ENCODE measurements around the gene CCDC74B. TPM values are rescaled to one million over a fixed set of nuclear protein-coding genes. Genes with fewer than 3 reads are reported as not detected.
"Not testable (repeated sequence)": the region's sequence is repeated elsewhere in the genome, so short reads cannot be mapped to it uniquely, and the experiment has no call there.

The CCDC74B gene
- total RNA-seq, 2 donors from 2014 or later, result 0.21 to 0.99 TPM

DNA sequence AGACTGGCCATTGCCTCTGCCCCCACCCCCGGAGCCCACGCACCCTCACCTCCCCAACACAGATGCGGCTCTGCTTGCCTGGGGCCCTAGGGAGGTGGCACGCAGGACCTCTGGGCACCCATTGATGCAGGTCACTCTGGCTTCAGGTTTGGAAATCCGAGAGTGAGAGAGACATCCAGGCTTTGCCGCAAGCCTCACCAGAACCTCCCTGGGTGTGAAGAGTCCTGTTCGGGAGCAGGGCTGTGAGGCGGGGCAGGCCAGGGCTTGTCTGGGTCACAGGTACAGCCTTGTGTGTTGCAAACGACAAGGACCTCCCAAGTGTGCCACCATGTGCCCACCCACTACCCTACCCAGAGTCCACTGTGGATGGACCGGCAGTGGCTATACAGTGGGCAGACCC lies 8.4 kb downstream of the CCDC74B start:
- ATAC-seq; DNase-seq; H3K27ac Mint-ChIP-seq; H3K4me1 Mint-ChIP-seq; H3K36me3 Mint-ChIP-seq (ENCODE audit: low read depth); H3K9me3 ChIP-seq (ENCODE audit: control insufficient read depth, low read length, poor library complexity, severe bottlenecking); H3K4me3 Mint-ChIP-seq; H3K27me3 Mint-ChIP-seq: not testable (repeated sequence)

DNA sequence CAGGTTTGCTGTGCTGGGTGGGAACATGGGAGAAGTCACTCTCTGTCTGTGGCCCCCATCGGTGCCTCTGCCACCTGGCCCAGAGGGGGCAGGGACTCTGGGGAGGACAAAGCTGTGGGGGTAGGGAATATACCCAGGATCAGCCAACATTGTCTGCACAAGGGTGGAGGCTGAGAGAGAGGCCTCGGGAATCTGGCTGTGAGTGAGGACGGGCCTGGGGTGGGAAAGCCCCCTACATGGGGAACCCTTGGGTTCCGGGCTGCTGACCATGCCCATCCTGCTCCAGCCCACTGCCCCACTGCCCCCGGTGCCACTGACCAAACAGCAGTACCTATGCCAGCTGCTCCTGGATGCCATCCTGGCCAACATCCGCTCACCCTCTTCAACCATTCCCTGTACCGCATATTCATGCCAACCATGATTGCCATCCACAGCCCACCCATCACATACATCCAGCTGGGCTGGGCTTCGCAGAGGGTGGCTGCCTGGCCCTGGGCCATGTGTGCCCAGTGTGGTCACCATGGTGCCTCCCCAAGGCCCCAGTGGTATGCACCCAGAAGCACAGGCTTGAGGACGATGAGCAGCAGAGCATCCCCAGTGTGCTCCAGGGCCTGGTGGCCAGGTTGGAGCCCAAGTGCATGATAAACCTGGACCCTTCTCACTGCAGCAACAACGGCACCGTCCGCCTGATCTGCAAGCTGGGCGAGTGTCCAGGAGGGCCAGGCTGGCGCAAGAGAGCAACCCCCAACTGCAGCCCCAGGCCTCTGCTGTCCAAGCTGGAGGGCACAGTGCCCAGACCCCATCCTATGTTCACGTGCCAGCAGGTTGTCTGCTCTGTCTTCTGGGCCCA lies 9.0 kb downstream of the CCDC74B start:
- H3K9me3 ChIP-seq (ENCODE audit: control insufficient read depth, low read length, poor library complexity, severe bottlenecking), result no peaks in the 10 kb centered on the region
- Mint-ChIP-seq H3K27ac (no peak overlapping the region), H3K4me1 (no peaks in the 10 kb centered on the region), H3K36me3 (ENCODE audit: low read depth) (no peaks in the 10 kb centered on the region), H3K27me3 (peaks cover 5% of the 10 kb centered on the region), H3K4me3 (no peak overlapping the region)
- DNase-seq, result no peak
- ATAC-seq, result no peak

DNA sequence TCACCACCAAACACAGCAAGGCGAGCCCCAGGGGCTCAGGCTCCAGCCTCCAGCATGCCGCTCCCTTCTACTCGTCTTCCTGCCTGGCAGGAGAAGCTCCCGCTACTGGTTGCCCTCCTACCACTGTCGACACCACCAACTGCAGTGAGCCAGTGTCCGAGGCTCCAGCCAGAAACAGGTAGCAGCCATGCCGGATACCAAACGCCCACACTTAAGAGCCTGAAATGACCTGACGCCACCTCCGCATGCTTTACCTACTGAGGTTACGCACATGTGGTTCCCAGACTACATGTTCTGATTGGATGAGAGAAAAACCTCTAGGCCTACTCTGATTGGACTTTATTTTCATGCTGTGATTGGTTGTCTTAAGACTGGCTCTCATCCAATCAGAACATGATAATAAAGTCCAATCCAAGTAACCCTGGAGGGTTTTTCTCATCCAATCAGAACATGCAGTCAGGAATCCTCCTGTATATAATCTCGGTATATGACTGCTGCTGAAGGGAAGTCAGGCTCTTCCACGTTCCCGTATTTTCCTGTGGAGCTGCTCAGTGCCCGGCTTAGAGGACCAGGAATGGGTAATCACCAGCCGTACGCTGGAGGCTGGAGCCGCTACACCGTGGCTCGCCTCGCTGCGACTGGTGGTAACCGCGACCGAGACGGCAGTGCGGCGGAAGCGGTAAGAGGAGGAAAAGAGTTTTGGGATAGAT lies 15.6 kb downstream of the CCDC74B start, which contains the start of gene POTEF:
POTEF (minus strand) TSS at position 103 of the 710 bp plus-strand sequence. CDS start 8,707 bp downstream, outside the sequence.
- DNase-seq; H3K4me3 Mint-ChIP-seq; H3K9me3 ChIP-seq (ENCODE audit: control insufficient read depth, low read length, poor library complexity, severe bottlenecking); H3K4me1 Mint-ChIP-seq; H3K27me3 Mint-ChIP-seq; H3K27ac Mint-ChIP-seq; ATAC-seq; H3K36me3 Mint-ChIP-seq (ENCODE audit: low read depth): not testable (repeated sequence)

DNA sequence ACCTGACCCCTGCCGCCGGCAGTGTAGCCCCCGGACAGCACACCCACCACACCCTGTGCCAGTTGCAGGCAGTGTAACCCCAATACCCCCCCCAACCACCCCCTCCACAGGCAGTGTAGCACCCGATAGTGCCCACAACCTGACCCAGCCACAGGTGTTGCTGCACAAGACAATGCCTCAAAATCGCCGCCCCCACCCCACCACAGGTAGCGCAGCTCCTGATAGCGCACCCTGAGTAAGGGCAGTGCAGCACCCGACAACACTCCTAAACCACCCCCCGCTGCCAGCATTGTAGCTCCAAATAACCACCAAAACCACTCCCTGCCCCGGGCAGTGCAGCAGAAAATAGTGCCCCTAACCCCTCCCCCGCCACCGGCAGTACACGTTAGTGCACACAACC lies 16.4 kb downstream of the CCDC74B start:
- H3K36me3 Mint-ChIP-seq (ENCODE audit: low read depth); ATAC-seq; H3K27me3 Mint-ChIP-seq; H3K27ac Mint-ChIP-seq; DNase-seq; H3K4me3 Mint-ChIP-seq; H3K9me3 ChIP-seq (ENCODE audit: control insufficient read depth, low read length, poor library complexity, severe bottlenecking); H3K4me1 Mint-ChIP-seq: not testable (repeated sequence)

- not testable (repeated sequence) for H3K9me3 ChIP-seq (ENCODE audit: control insufficient read depth, low read length, poor library complexity, severe bottlenecking); H3K27me3 Mint-ChIP-seq; H3K27ac Mint-ChIP-seq; ATAC-seq; H3K36me3 Mint-ChIP-seq (ENCODE audit: low read depth); H3K4me1 Mint-ChIP-seq; H3K4me3 Mint-ChIP-seq; DNase-seq
Observed at GRCh38 chr2:130127726-130128125, 17.2 kb downstream of the CCDC74B start.

DNA sequence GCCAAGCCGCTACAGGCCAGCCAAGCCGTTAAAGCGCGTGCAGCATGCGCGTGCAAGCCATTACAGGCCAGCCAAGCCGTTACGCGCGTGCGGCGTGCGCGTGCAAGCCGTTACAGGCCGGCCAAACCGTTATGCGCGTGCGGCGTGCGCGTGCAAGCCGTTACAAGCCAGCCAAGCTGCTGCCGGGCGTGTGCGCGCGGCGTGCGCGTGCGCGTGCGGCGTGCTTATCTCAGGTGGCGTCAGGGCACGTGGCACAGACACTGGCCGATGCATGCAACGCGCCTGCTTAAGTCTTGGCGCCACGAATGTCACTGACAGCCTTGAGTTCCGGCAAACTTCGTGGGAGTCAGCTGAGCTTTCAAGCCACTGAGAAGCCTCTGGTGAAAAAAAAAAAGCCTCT lies 24.0 kb downstream of the CCDC74B start:
- not testable (repeated sequence) for H3K4me3 Mint-ChIP-seq; H3K36me3 Mint-ChIP-seq (ENCODE audit: low read depth); H3K9me3 ChIP-seq (ENCODE audit: control insufficient read depth, low read length, poor library complexity, severe bottlenecking); DNase-seq; H3K27ac Mint-ChIP-seq; H3K27me3 Mint-ChIP-seq; H3K4me1 Mint-ChIP-seq; ATAC-seq

DNA sequence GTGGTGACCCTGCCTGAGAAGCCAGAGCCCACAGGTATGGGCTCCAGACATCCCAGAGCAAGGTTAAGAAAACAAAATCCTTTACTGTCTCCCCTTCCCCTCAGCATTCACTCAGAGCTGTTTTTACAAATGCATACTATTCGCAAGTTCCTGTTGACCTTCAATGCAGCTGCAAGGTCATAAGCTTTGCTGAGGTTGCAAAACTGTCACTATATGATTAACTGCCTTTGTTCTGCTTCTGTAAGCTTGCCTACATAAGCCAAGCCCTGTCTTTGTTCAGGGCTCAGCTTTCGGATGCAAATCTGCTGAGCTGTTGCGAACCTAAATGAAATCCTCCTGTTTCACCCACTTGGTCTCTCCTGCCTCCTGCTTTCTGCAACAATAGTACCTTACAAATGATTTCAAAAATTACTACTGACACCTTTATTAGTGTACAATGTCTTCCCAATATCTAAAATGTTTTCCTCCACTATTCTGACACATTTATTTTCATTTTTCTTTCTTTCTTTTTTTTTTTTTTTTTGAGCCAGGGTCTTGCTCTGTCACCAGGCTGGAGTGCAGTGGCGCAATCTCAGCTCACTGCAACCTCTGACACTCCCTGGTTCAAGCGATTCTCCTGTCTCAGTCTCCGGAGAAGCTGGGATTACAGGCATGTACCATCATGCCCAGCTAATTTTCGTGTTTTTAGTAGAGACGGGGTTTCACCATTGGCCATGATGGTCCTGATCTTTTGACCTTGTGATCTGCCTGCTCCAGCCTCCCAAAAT lies 42.1 kb downstream of the CCDC74B start:
- not testable (repeated sequence) for H3K27me3 Mint-ChIP-seq; H3K4me1 Mint-ChIP-seq; H3K9me3 ChIP-seq (ENCODE audit: control insufficient read depth, low read length, poor library complexity, severe bottlenecking); ATAC-seq; H3K36me3 Mint-ChIP-seq (ENCODE audit: low read depth); H3K27ac Mint-ChIP-seq; DNase-seq; H3K4me3 Mint-ChIP-seq

Other genes with a start within 250 kb of the CCDC74B start
- gene RAB6C, start 165.4 kb downstream of the CCDC74B start, total RNA-seq, result not detected
- gene POTEF, start 15.9 kb downstream of the CCDC74B start, total RNA-seq, result not detected
- gene SMPD4, start 36.5 kb upstream of the CCDC74B start, total RNA-seq, result 10 to 100 TPM; 67.6 to 83.3 TPM
- gene MZT2B, start 37.1 kb upstream of the CCDC74B start, total RNA-seq, result 100 to 1,000 TPM; 193 to 211 TPM
- gene TUBA3E, start 53.3 kb upstream of the CCDC74B start, total RNA-seq, result not detected
- 10 to 100 TPM; 59.3 to 65.6 TPM for gene IMP4, start 197.8 kb upstream of the CCDC74B start, total RNA-seq
- gene PTPN18, start 210.9 kb upstream of the CCDC74B start, total RNA-seq, result 100 to 1,000 TPM in 1 of 2 donors, 10 to 100 TPM in 1; 53.2 to 102 TPM